ENCODE measurements around the gene TMEM181. TPM values are rescaled to one million over a fixed set of nuclear protein-coding genes. Genes with fewer than 3 reads are reported as not detected.

The TMEM181 gene
- total and polyA plus RNA-seq, 2 of the 13 experiments (the other 11 are each of a cell fraction or from before 2014, with no cell fraction given): 59.1 to 108 TPM

DNA sequence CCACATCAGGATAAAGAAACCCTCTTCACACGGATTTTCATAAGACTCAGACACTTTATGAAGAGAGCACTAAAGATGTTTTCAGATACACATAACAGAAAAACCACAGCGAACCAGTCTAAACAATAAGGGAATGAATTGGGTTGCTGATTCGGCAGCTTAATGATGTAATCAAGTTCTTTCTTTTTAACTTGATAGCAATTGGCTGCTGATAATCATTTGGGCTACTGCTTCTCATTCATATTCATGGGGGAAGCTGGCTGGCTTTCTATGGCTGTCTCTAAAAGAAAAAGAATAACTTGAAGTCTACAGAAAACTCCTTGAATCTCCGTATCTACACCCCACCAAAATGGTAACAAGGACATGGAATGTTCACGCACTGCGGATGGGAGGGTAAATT is 20.0 kb upstream of the TMEM181 start (continued):
- TF ChIP-seq, protein P1, sequence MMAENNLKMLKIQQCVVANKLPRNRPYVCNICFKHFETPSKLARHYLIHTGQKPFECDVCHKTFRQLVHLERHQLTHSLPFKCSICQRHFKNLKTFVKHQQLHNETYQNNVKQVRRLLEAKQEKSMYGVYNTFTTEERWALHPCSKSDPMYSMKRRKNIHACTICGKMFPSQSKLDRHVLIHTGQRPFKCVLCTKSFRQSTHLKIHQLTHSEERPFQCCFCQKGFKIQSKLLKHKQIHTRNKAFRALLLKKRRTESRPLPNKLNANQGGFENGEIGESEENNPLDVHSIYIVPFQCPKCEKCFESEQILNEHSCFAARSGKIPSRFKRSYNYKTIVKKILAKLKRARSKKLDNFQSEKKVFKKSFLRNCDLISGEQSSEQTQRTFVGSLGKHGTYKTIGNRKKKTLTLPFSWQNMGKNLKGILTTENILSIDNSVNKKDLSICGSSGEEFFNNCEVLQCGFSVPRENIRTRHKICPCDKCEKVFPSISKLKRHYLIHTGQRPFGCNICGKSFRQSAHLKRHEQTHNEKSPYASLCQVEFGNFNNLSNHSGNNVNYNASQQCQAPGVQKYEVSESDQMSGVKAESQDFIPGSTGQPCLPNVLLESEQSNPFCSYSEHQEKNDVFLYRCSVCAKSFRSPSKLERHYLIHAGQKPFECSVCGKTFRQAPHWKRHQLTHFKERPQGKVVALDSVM (CRISPR knock-in tag; IDR thresholded peaks at IDR 0.05): no peak
- no peak for TF ChIP-seq AHR (CRISPR knock-in tag; IDR thresholded peaks at IDR 0.05)
- TF ChIP-seq, protein P2, sequence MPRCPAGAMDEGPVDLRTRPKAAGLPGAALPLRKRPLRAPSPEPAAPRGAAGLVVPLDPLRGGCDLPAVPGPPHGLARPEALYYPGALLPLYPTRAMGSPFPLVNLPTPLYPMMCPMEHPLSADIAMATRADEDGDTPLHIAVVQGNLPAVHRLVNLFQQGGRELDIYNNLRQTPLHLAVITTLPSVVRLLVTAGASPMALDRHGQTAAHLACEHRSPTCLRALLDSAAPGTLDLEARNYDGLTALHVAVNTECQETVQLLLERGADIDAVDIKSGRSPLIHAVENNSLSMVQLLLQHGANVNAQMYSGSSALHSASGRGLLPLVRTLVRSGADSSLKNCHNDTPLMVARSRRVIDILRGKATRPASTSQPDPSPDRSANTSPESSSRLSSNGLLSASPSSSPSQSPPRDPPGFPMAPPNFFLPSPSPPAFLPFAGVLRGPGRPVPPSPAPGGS (CRISPR knock-in tag; IDR thresholded peaks at IDR 0.05): no peak
- no peak for TF ChIP-seq HNF4A (CRISPR knock-in tag; IDR thresholded peaks at IDR 0.05)

DNA sequence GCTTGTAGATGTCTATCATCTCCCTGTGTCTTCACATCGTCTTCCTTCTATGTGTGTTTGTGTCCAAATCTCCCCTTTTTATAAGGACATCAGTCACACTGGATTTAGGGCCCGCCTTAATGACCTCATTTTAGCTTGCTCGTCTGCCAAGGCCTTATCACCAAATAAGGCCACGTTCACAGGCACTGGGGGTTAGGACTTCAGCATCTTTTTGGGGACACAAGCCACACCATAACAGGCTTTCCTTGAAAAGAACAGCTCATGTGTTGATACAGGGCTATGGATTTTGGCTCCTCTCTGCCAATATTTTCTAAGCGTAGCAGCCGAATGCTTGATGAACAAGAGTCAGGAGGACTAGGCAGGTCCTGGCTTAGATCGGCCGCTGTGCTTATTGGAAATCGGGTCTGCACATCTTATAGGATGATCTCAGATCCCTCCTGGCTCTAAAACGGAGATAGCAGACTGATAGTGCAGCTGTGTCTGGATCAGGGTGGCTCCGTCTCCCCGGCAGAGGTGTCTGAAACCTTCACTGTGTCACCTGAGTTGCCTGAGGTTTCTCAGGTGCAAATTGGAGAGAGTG is 16.2 kb upstream of the TMEM181 start:
- Histone ChIP-seq H3K27ac (ENCODE audit: extremely low read length, insufficient read depth, low read length) (peak overlapping the region; percentile 16), H3K4me2 (ENCODE audit: low read depth, low read length) (no peak overlapping the region), H2AFZ (ENCODE audit: low read length) (no peak overlapping the region), H4K20me1 (ENCODE audit: insufficient read depth, low read length) (no peaks in the 10 kb centered on the region), H3K79me2 (ENCODE audit: insufficient read depth, low read length) (no peaks in the 10 kb centered on the region), H3K9ac (ENCODE audit: insufficient read depth, low read depth, low read length) (no peak overlapping the region), H3K36me3 (replicated peaks in 1 of 2; ENCODE audit: control insufficient read depth in 1 of 2, insufficient read depth in 2 of 2, low read length in 2 of 2) (peaks cover 0 to 1% of the 10 kb centered on the region in 2 experiments; a peak in 2 of 5 replicates), H3K9me3 (ENCODE audit: low read length) (no peaks in the 10 kb centered on the region), H3K27me3 (ENCODE audit: control insufficient read depth in 1 of 2, insufficient read depth in 2 of 2, low read length in 2 of 2) (no peaks in the 10 kb centered on the region), H3K4me1 (ENCODE audit: insufficient read depth, low read length) (peaks cover 79% of the 10 kb centered on the region), H3K4me3 (replicated peaks in 1 of 3; ENCODE audit: insufficient read depth in 1 of 3, low read depth in 2 of 3, low read length in 3 of 3) (no peak overlapping the region)
- POLR2A ChIA-PET: interaction anchor here (1.3 to 1.9 kb wide), 3 partner anchors 8 to 14 kb away, joined by 4 to 12 read pairs (median 4); no protein-coding TSS in a partner anchor
- ATAC-seq (no peak), DNase-seq (ENCODE audit: low spot score) (peak; percentile 38), FAIRE-seq (peak; percentile 23)
- in situ Hi-C loops (cut with HindIII; ENCODE audit: extremely low pct_ligation_motif_present, low pct_unique_long_range_greater_than_20kb): no loop called here
- WGBS (ENCODE audit: low lambda C conversion rate): 76% methylated on average over 12 of the region's 12 CpGs
- BruUV-seq (replicated peaks): no TSS peak
- CTCF ChIA-PET (ENCODE audit: low intra/inter-chr PET ratio, low total read pairs): no interaction called here
- intact Hi-C loops (cut with micrococcal nuclease; ENCODE audit: unreplicated experiment): no loop called here
- no peak for TF ChIP-seq LCORL (IDR thresholded peaks at IDR 0.05)
- TF ChIP-seq LCORL (CRISPR knock-in tag; IDR thresholded peaks at IDR 0.05): 0 out of 2 replicates have a peak, but pooled peaks have one; percentile 16
- TF ChIP-seq GTF3A (CRISPR knock-in tag; conservative IDR thresholded peaks at IDR 0.05): 0 out of 2 replicates have a peak, but pooled peaks have one; percentile 46
- TF ChIP-seq ZNF646 (CRISPR knock-in tag; IDR thresholded peaks at IDR 0.05): 0 out of 2 replicates have a peak, but pooled peaks have one; percentile 35
- TF ChIP-seq JUND (CRISPR knock-in tag; IDR thresholded peaks at IDR 0.05): no peak
- peak; percentile 69; the same call in 1 of the 2 replicates for TF ChIP-seq SRF (IDR thresholded peaks at IDR 0.05; ENCODE audit: low read depth, low read length)
- TF ChIP-seq, protein P3, sequence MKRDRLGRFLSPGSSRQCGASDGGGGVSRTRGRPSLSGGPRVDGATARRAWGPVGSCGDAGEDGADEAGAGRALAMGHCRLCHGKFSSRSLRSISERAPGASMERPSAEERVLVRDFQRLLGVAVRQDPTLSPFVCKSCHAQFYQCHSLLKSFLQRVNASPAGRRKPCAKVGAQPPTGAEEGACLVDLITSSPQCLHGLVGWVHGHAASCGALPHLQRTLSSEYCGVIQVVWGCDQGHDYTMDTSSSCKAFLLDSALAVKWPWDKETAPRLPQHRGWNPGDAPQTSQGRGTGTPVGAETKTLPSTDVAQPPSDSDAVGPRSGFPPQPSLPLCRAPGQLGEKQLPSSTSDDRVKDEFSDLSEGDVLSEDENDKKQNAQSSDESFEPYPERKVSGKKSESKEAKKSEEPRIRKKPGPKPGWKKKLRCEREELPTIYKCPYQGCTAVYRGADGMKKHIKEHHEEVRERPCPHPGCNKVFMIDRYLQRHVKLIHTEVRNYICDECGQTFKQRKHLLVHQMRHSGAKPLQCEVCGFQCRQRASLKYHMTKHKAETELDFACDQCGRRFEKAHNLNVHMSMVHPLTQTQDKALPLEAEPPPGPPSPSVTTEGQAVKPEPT (CRISPR knock-in tag; IDR thresholded peaks at IDR 0.05; ENCODE audit: low read depth): 0 out of 2 replicates have a peak, but pooled peaks have one; percentile 38

Data from HepG2 (cell line).